Rectal smooth muscle tissue (tissue), 1 donor: ENCODE data around the gene CD209.
A peak's percentile ranks its signal among the peaks of the same experiment; 100 is the strongest.
"Not testable (repeated sequence)": the region's sequence is repeated elsewhere in the genome, so short reads cannot be mapped to it uniquely, and the experiment has no call there.

Experiments
- H3K27ac ChIP-seq: one replicate; pipeline ENCODE4 v1.7.0; 2013; ENCODE audit warnings: low read depth, low read length, inconsistent platforms
- H3K27me3 ChIP-seq: one replicate; pipeline ENCODE4 v1.7.0; 2013; ENCODE audit warnings: low read length; ENCODE audit not compliant: control insufficient read depth, insufficient read depth
- H3K36me3 ChIP-seq: one replicate; pipeline ENCODE4 v1.7.0; 2013; ENCODE audit warnings: low read length; ENCODE audit not compliant: control insufficient read depth, insufficient read depth
- H3K4me1 ChIP-seq: one replicate; pipeline ENCODE4 v1.7.0; 2013; ENCODE audit warnings: low read length; ENCODE audit not compliant: control insufficient read depth, insufficient read depth
- H3K4me3 ChIP-seq: one replicate; pipeline ENCODE4 v1.7.0; 2013; ENCODE audit warnings: low read length
- H3K9ac ChIP-seq: one replicate; pipeline ENCODE4 v1.7.0; 2013; ENCODE audit warnings: low read length

CD209 gene

GRCh38 chr19:7746903-7747884 is at the start of gene CD209:
CD209 (minus strand) TSS chr19:7747534; CDS start chr19:7747511, 23 bp downstream.
- H3K4me3 ChIP-seq: peak within 1 kb of the TSS; percentile 21

GRCh38 chr19:7795555-7796161 is 48.3 kb upstream of the CD209 start:
- Histone ChIP-seq H3K4me3 (no peak overlapping the region), H3K4me1 (no peaks in the 10 kb centered on the region), H3K9ac (no peak overlapping the region), H3K27me3 (no peaks in the 10 kb centered on the region), H3K36me3 (no peaks in the 10 kb centered on the region), H3K27ac (no peak overlapping the region)

More at GRCh38 chr19:7746903-7747884, at the start of gene CD209:
- H3K27me3 ChIP-seq: peaks cover 2% of the 10 kb centered on the region
- H3K9ac ChIP-seq: no peak within 1 kb of the TSS
- no peaks in the 10 kb centered on the region for H3K4me1 ChIP-seq
- H3K36me3 ChIP-seq: no peaks in the 10 kb centered on the region
- no peak within 1 kb of the TSS for H3K27ac ChIP-seq

- no peak overlapping the region for H3K27ac ChIP-seq
- H3K36me3 ChIP-seq: no peaks in the 10 kb centered on the region
- no peak overlapping the region for H3K4me3 ChIP-seq
- H3K4me1 ChIP-seq: no peaks in the 10 kb centered on the region
- no peak overlapping the region for H3K9ac ChIP-seq
- H3K27me3 ChIP-seq: peaks cover 10% of the 10 kb centered on the region
These were observed 46.2 kb upstream of the CD209 start for GRCh38 chr19:7793493-7793892.

- H3K4me1 ChIP-seq, H3K36me3 ChIP-seq, H3K9ac ChIP-seq, H3K4me3 ChIP-seq, H3K27ac ChIP-seq: not testable (repeated sequence)
- peaks cover 17% of the 10 kb centered on the region for H3K27me3 ChIP-seq
These were observed 45.4 kb upstream of the CD209 start for GRCh38 chr19:7792701-7793100.

GRCh38 chr19:7792281-7792680 is 44.9 kb upstream of the CD209 start:
- H3K27me3 ChIP-seq: peaks cover 18% of the 10 kb centered on the region
- H3K9ac ChIP-seq: no peak overlapping the region
- H3K4me1 ChIP-seq: no peaks in the 10 kb centered on the region
- no peak overlapping the region for H3K27ac ChIP-seq
- H3K4me3 ChIP-seq: no peak overlapping the region
- no peaks in the 10 kb centered on the region for H3K36me3 ChIP-seq

GRCh38 chr19:7790416-7790815 is 43.1 kb upstream of the CD209 start:
- H3K4me3 ChIP-seq: no peak overlapping the region
- H3K36me3 ChIP-seq: no peaks in the 10 kb centered on the region
- no peak overlapping the region for H3K9ac ChIP-seq
- no peaks in the 10 kb centered on the region for H3K4me1 ChIP-seq
- H3K27ac ChIP-seq: no peak overlapping the region
- H3K27me3 ChIP-seq: peaks cover 20% of the 10 kb centered on the region

GRCh38 chr19:7789447-7789846 is 42.1 kb upstream of the CD209 start:
- H3K27ac ChIP-seq: no peak overlapping the region
- peaks cover 20% of the 10 kb centered on the region for H3K27me3 ChIP-seq
- H3K9ac ChIP-seq: no peak overlapping the region
- H3K36me3 ChIP-seq: no peaks in the 10 kb centered on the region
- H3K4me3 ChIP-seq: no peak overlapping the region
- no peaks in the 10 kb centered on the region for H3K4me1 ChIP-seq

- Histone ChIP-seq H3K36me3 (no peaks in the 10 kb centered on the region), H3K4me3 (no peak overlapping the region), H3K4me1 (no peaks in the 10 kb centered on the region), H3K27ac (no peak overlapping the region), H3K27me3 (peaks cover 20% of the 10 kb centered on the region), H3K9ac (no peak overlapping the region)
These were observed 41.6 kb upstream of the CD209 start for GRCh38 chr19:7788933-7789323.

- peaks cover 20% of the 10 kb centered on the region for H3K27me3 ChIP-seq
- no peak overlapping the region for H3K9ac ChIP-seq
- no peak overlapping the region for H3K27ac ChIP-seq
- no peaks in the 10 kb centered on the region for H3K4me1 ChIP-seq
- H3K36me3 ChIP-seq: no peaks in the 10 kb centered on the region
- no peak overlapping the region for H3K4me3 ChIP-seq
These were observed 41.0 kb upstream of the CD209 start for GRCh38 chr19:7788178-7788932.

- Histone ChIP-seq H3K4me3 (no peak overlapping the region), H3K9ac (no peak overlapping the region), H3K36me3 (no peaks in the 10 kb centered on the region), H3K27me3 (peaks cover 20% of the 10 kb centered on the region), H3K4me1 (no peaks in the 10 kb centered on the region), H3K27ac (no peak overlapping the region)
These were observed 40.4 kb upstream of the CD209 start for GRCh38 chr19:7787602-7788177.

- Histone ChIP-seq H3K4me1 (no peaks in the 10 kb centered on the region), H3K27me3 (peaks cover 20% of the 10 kb centered on the region), H3K9ac (no peak overlapping the region), H3K4me3 (no peak overlapping the region), H3K27ac (no peak overlapping the region), H3K36me3 (no peaks in the 10 kb centered on the region)
These were observed 39.8 kb upstream of the CD209 start for GRCh38 chr19:7787141-7787540.

GRCh38 chr19:7784856-7785255 is 37.5 kb upstream of the CD209 start:
- Histone ChIP-seq H3K9ac (no peak overlapping the region), H3K36me3 (no peaks in the 10 kb centered on the region), H3K27ac (no peak overlapping the region), H3K4me3 (no peak overlapping the region), H3K4me1 (no peaks in the 10 kb centered on the region), H3K27me3 (peaks cover 15% of the 10 kb centered on the region)
